ENCODE measurements around the gene TKFC.
A peak's percentile ranks its signal among the peaks of the same experiment; 100 is the strongest.

TKFC gene

DNA sequence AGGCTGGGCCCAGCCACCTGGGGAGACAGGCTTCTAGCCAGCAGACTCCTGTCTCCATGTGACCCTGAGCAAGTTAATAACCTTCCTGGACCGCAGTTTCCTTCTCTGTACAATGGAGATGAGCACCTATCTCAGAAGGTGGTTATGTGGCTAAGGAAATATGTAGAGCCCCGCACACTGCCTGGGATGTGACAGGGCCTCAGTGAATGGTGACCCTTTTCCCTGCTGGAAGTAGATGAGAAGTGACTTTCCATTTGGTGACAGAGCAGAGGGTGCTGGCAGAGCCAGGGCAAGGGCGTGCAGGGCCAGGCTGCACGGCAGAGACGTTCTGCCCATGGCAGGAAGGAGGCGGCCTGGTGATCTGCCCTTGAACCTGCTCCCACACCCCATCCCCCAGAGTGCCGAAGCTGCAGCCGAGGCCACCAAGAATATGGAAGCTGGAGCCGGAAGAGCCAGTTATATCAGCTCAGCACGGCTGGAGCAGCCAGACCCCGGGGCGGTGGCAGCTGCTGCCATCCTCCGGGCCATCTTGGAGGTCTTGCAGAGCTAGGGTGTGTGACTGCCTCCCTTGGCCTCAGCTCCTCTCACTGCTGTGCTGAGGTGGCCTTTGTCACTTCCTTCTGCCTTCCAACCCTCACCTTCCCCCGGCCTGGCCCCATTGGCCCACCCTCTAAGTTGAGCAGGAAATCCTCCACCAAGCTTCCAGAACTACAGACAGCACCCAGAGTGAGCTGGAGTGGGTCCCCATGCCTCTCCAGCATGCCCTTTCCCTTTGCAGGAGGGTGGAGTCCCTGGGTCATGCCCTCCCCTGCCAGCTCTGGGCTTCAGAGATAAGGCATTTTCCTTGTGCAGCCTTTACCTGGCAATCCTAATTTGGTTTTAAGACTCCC is 13.2 kb downstream of the TKFC start:
- no peak for DNase-seq

GRCh38 chr11:61347916-61348461 is 15.0 kb downstream of the TKFC start:
- DNase-seq, result no peak

DNA sequence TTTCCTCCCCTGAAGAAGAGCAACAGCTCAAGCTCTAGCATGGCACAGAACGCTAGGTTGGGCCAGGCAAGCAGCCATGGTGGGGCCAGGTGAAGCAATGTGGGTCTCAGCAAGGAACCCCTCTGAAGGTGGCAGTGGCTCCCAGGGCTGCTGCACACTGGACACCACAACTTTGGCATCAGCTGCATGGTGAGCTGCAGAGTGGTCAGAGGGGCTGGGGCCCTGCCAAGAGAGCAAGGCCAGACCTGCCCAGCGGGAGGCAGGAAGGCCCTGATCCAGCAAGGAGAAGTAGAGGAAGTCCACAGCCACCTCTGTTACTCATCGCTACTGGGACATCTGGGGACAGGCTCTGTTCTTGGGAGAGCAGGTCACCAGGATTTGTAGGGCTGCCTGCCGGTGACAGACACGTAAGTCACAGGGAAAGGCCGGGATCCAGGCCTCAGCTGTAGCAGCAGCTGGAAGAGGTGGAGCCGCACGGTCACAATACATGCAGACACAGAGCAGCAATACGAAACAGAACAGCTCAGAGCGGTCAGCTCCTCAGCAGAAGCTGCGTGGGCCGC is 16.2 kb downstream of the TKFC start:
- no peak for DNase-seq

DNA sequence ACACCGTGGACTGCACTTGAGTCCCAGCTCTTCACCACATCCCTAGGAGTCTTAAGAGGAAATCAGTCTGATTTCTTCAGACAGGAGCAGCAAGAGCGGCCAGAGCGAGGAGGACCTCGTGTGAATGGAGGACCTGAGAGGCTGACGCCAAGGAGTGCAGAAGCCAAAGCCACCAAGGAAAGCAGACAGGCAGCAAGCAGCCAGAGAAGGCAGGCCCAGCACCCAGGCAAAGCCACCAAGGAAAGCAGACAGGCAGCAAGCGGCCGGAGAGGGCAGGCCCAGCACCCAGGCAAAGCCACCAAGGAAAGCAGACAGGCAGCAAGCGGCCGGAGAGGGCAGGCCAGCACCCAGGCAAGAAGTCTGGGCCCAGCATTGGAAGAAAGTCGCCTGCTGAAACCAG is 16.9 kb downstream of the TKFC start:
- no peak for DNase-seq

GRCh38 chr11:61350336-61350735 is 17.3 kb downstream of the TKFC start:
- no peak for DNase-seq

GRCh38 chr11:61350803-61351202 is 17.8 kb downstream of the TKFC start:
- DNase-seq, result no peak

- DNase-seq, result no peak
Observed at GRCh38 chr11:61352038-61352437, 19.0 kb downstream of the TKFC start.

- DNase-seq, result no peak
Observed at GRCh38 chr11:61353131-61354067, 20.4 kb downstream of the TKFC start.

- no peak for DNase-seq
Observed at GRCh38 chr11:61354208-61354607, 21.2 kb downstream of the TKFC start.

- no peak for DNase-seq
Observed at GRCh38 chr11:61356706-61357105, 23.7 kb downstream of the TKFC start.

DNA sequence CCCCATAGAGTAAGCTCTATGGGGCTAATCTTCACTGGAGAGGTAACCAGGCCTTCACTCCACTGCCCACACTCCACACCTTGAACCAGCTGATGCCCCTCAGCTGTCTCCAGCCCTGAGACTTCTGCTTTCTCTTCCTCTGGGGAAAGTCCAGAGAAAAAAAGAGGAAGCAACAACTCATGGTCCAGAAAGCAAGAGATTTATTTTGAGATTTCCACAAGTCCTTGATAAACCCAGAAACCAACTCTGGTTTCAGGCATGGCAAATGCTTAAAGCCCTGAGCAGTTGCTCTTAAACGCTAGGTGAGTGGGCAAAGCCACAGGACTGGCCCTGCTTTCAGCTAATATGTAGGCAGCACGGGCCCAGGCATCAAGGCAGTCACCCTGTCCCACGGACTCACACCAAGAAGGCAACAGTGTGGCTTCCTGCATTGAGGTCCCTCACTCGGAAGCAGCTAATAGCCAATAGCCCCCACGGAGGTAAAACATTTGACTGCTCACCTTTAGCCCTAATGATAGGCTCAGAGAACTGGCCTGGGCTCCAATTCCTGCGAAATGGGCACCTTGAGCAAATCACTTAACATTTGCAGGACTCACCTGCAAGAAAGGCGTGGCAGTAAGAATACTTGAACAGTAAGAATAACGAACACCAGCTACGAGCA is 24.3 kb downstream of the TKFC start:
- no peak for DNase-seq

DNA sequence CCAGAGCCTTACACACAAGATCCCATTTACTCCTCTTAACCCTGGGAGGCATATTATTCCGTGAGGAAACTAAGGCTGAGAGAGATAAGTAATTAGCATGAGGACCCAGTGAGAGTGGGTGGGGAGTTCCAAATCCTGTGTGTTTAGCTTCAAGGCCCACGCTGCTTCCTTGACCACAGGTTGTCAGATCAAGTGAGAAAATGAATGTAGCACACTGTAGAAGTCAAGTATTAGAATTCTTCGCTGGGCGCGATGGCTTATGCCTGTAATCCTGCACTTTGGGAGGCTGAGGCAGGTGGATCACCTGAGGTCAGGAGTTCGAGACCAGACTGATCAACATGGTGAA is 24.8 kb downstream of the TKFC start:
- no peak for DNase-seq

GRCh38 chr11:61358566-61358965 is 25.5 kb downstream of the TKFC start:
- DNase-seq, result no peak

DNA sequence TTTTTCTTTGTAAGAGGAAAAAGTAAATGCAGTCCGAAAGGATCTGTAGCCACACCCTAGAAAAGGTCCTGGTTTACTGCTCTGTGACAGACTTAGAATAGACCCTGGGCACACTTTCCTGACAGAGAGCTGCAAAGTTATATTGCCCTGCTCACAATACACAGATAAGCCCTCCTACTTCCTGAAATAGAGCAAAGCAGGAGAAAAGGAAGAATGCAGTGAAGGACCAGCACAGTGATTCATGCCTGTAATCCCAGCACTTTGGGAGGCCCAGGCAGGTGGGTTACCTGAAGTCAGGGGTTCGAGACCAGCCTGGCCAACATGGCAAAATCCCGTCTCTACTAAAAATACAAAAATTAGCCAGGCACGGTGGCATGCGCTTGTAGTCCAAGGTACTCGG is 26.5 kb downstream of the TKFC start:
- DNase-seq, result no peak

DNA sequence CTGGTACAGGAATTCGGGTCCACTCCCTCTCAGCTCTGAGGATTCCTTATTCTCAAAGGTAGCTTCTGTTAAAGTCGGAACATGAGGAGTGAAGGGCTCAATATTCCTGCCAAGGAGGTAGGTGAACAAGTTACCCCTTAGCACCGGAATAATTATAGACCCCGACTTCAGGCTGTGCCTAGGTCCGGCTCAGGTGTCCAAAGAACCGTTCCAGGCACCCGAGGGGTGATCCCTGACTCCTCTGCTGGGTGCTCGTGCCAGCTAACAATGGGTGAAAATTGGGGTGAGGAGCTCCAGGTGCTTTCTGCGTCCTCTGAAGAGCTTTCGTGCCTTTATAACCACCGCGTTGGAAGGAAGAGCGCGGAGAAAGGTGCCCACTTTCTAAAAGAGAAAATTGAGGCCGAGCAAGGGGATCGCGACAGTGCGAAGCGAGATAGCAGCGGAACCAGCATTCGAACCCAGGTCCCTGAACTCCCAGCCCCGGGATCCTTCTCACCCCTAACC is 28.3 kb downstream of the TKFC start:
- DNase-seq, result no peak

GRCh38 chr11:61361741-61362541 is 28.9 kb downstream of the TKFC start, which contains the start of the genes CYB561A3 and TMEM138:
Gene CYB561A3 (minus strand): TSS chr11:61361882. CDS start chr11:61356713, 5,169 bp downstream.
Gene TMEM138 (plus strand): TSS chr11:61362374. CDS start chr11:61364391, 2,017 bp downstream.
- DNase-seq, result peak; percentile 81

- no peak for DNase-seq
Observed at GRCh38 chr11:61362542-61362875, 29.5 kb downstream of the TKFC start.

GRCh38 chr11:61364012-61364675 is 31.1 kb downstream of the TKFC start:
- DNase-seq, result no peak

- no peak for DNase-seq
Observed at GRCh38 chr11:61367406-61367805, 34.4 kb downstream of the TKFC start.

DNA sequence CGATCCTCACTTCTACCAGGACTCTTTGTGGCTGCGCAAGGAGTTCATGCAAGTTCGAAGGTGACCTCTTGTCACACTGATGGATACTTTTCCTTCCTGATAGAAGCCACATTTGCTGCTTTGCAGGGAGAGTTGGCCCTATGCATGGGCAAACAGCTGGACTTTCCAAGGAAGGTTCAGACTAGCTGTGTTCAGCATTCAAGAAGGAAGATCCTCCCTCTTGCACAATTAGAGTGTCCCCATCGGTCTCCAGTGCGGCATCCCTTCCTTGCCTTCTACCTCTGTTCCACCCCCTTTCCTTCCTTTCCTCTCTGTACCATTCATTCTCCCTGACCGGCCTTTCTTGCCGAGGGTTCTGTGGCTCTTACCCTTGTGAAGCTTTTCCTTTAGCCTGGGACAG is 35.6 kb downstream of the TKFC start:
- no peak for DNase-seq
